Measurements from ENCODE around the gene STK32B.

GRCh38 chr4:5259471-5259870 is 208.2 kb downstream of the STK32B start:
- TF ChIP-seq POLR2A (IDR thresholded peaks at IDR 0.05) (no peak), CTCF (IDR thresholded peaks at IDR 0.05 in 4 of 5, conservative IDR thresholded peaks at IDR 0.05 in 1 of 5) (no peak)

Measured in gastrocnemius medialis (tissue), 4 donors.